ENCODE data around the gene CCT8. TPM values are rescaled to one million over a fixed set of nuclear protein-coding genes. Genes with fewer than 3 reads are reported as not detected.
A peak's percentile ranks its signal among the peaks of the same experiment; 100 is the strongest.

CCT8 gene
- total RNA-seq, 4 donors from 2014 or later: 68.9 to 132 (median 113) TPM

GRCh38 chr21:29085106-29085752, 11.8 kb upstream of the CCT8 start:
- no peak for TF ChIP-seq CTCF (IDR thresholded peaks at IDR 0.05)
- ATAC-seq (ENCODE audit: low FRiP score): no peak
- DNase-seq (ENCODE audit: low spot score): no peak

GRCh38 chr21:29084372-29084771, 10.9 kb upstream of the CCT8 start:
- ATAC-seq (ENCODE audit: low FRiP score) (no peak), DNase-seq (ENCODE audit: low spot score) (no peak)

GRCh38 chr21:29083306-29083705, 9.9 kb upstream of the CCT8 start:
- no peak for ATAC-seq (ENCODE audit: low FRiP score)
- no peak for TF ChIP-seq CTCF (IDR thresholded peaks at IDR 0.05)

More at GRCh38 chr21:29084372-29084771, 10.9 kb upstream of the CCT8 start:
- no peak for TF ChIP-seq CTCF (IDR thresholded peaks at IDR 0.05)

GRCh38 chr21:29082046-29082815, 8.8 kb upstream of the CCT8 start:
- ATAC-seq (ENCODE audit: low FRiP score) (no peak), DNase-seq (ENCODE audit: low spot score) (no peak)
- no peak for TF ChIP-seq CTCF (IDR thresholded peaks at IDR 0.05)

More at GRCh38 chr21:29083306-29083705, 9.9 kb upstream of the CCT8 start:
- no peak for DNase-seq (ENCODE audit: low spot score)

GRCh38 chr21:29080454-29080941, 7.0 kb upstream of the CCT8 start:
- peak; percentile 23 for ATAC-seq (ENCODE audit: low FRiP score)
- no peak for TF ChIP-seq CTCF (IDR thresholded peaks at IDR 0.05)
- no peak for DNase-seq (ENCODE audit: low spot score)

- no peak for TF ChIP-seq CTCF (IDR thresholded peaks at IDR 0.05)
- no peak for ATAC-seq (ENCODE audit: low FRiP score)
- DNase-seq (ENCODE audit: low spot score): no peak
These were observed 5.7 kb upstream of the CCT8 start for GRCh38 chr21:29078869-29079767.

Measured in omental fat pad (tissue), 4 donors.